HL-60 (cell line): ENCODE data around the gene SH3PXD2A.

Source experiments
- POLR2AphosphoS5 ChIP-seq: IDR thresholded peaks from 2 replicates; pipeline ENCODE4 v1.6.1; 2012; ENCODE audit warnings: low read depth
- TF ChIP-seq, protein P1 (sequence below): IDR thresholded peaks from one replicate; pipeline ENCODE4 v1.5.1; 2011; ENCODE audit warnings: low read length, control low read depth, inconsistent platforms; ENCODE audit not compliant: insufficient read depth

- TF ChIP-seq, protein P1, sequence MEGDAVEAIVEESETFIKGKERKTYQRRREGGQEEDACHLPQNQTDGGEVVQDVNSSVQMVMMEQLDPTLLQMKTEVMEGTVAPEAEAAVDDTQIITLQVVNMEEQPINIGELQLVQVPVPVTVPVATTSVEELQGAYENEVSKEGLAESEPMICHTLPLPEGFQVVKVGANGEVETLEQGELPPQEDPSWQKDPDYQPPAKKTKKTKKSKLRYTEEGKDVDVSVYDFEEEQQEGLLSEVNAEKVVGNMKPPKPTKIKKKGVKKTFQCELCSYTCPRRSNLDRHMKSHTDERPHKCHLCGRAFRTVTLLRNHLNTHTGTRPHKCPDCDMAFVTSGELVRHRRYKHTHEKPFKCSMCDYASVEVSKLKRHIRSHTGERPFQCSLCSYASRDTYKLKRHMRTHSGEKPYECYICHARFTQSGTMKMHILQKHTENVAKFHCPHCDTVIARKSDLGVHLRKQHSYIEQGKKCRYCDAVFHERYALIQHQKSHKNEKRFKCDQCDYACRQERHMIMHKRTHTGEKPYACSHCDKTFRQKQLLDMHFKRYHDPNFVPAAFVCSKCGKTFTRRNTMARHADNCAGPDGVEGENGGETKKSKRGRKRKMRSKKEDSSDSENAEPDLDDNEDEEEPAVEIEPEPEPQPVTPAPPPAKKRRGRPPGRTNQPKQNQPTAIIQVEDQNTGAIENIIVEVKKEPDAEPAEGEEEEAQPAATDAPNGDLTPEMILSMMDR: peak; percentile 91
- TF ChIP-seq POLR2AphosphoS5: no peak
Observed at GRCh38 chr10:103712898-103713498, 142.4 kb downstream of the SH3PXD2A start.
